Measurements from ENCODE around the gene ACAD9. TPM values are rescaled to one million over a fixed set of nuclear protein-coding genes. Genes with fewer than 3 reads are reported as not detected.
"Not testable (repeated sequence)": the region's sequence is repeated elsewhere in the genome, so short reads cannot be mapped to it uniquely, and the experiment has no call there.

The ACAD9 gene
- polyA plus RNA-seq, 6 donors from 2014 or later: 8.6 to 20.4 (median 17.0) TPM

DNA sequence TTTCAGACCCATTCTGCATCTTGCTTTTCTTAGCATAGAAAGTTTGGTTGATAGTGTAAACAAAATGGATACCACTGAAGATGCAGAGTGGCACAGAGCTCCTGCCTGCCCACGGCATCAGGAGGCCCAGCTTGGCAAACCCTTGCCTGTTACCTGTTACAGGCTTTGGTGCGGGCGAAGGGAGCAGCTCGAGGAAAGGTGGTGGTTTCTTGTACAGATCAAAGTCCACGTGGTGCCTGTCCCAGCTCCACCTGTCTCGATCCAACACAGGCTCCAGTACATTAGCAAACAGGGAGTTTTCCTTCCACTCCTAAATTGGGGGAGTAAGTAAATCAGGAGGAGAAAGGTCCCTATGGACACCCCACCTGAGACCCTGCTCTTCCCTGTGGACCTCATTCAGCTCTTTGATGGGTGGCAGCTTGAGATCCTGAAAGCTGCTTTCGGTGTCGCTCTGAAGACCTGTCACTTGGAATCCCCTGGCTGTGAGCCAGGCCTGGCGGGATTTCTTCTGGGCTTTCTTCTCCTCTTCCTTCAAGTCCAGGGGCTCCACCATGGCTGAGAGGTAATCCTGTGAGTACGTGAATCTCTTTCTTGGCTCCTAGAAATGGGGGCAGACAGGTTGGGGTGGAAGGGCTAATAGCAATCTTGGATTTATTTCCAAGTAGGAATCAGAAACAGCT lies 35.7 kb downstream of the ACAD9 start:
- peaks cover 10 to 16% of the 10 kb centered on the region in 2 donors for H3K36me3 Mint-ChIP-seq
- DNase-seq (no peak), ATAC-seq (ENCODE audit: low read depth in 2 of 2) (no peak)
- no peak overlapping the region for H3K4me3 Mint-ChIP-seq
- H3K9me3 Mint-ChIP-seq: peaks cover 0 to 12% (median 5%) of the 10 kb centered on the region in 7 donors
- H3K27ac Mint-ChIP-seq: peak overlapping the region in 2 of 6 donors; percentile 5 to 63
- peaks cover 6 to 12% (median 11%) of the 10 kb centered on the region in 3 donors for H3K4me1 Mint-ChIP-seq
- H3K27me3 Mint-ChIP-seq: no peaks in the 10 kb centered on the region

- peak in 1 of 2 donors; percentile 9 for ATAC-seq (ENCODE audit: low read depth in 2 of 2)
- H3K9me3 Mint-ChIP-seq: peaks cover 0 to 27% (median 12%) of the 10 kb centered on the region in 7 donors
- H3K27me3 Mint-ChIP-seq: no peaks in the 10 kb centered on the region
- H3K4me3 Mint-ChIP-seq: no peak overlapping the region
- no peak for DNase-seq
- H3K4me1 Mint-ChIP-seq: peaks cover 6 to 13% (median 12%) of the 10 kb centered on the region in 3 donors
- peaks cover 16 to 19% of the 10 kb centered on the region in 2 donors for H3K36me3 Mint-ChIP-seq
- H3K27ac Mint-ChIP-seq: peak overlapping the region in 5 of 6 donors; percentile 12 to 90 (median 85)
Observed at GRCh38 chr3:128917291-128917690, 37.9 kb downstream of the ACAD9 start.

GRCh38 chr3:128919988-128920387 lies 40.6 kb downstream of the ACAD9 start:
- H3K4me3 Mint-ChIP-seq: no peak overlapping the region
- peaks cover 16 to 20% of the 10 kb centered on the region in 2 donors for H3K36me3 Mint-ChIP-seq
- H3K27ac Mint-ChIP-seq: peak overlapping the region in 1 of 6 donors; percentile 21
- DNase-seq: no peak
- no peaks in the 10 kb centered on the region for H3K27me3 Mint-ChIP-seq
- peaks cover 0 to 46% (median 18%) of the 10 kb centered on the region in 7 donors for H3K9me3 Mint-ChIP-seq
- ATAC-seq (ENCODE audit: low read depth in 2 of 2): no peak
- peaks cover 10 to 29% (median 28%) of the 10 kb centered on the region in 3 donors for H3K4me1 Mint-ChIP-seq

DNA sequence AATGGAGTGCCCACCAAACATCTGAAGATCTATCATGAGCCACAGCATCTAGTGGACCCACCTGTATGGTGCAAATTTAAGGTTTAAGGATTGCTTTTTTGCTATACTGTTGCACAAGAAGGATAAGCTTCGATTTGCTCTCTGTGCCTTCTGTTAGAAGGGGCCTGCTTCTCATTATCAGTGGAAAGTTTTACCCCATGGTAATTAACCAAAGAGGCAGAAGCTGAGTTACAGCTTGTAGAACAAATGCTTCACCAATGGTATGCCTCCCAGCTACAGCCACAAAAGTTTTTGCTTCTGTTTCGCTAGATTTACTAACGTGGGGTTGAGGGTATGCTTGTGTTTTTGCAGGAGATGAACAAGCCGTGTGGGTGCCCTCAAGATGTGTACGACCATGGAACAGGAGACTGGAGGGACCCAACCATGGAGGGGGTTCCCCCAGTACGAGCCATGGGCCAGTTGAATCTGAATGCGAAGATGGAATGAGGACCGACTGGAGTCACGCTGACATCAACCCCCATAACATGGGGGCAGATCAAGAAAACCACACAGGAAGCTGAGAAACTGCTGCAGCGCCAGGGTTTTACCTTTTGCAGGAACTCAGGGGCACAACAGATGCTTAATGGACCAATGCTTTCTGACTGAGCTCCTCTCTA lies 43.5 kb downstream of the ACAD9 start:
- peak in 1 of 2 donors; percentile 60 for ATAC-seq (ENCODE audit: low read depth in 2 of 2)
- Mint-ChIP-seq H3K27me3 (peaks cover 0 to 8% (median 0%) of the 10 kb centered on the region in 3 donors), H3K27ac (peak overlapping the region in 2 of 6 donors; percentile 22 to 36), H3K4me3 (peak overlapping the region in 5 of 8 donors; percentile 23 to 85 (median 61)), H3K4me1 (peaks cover 4 to 20% (median 17%) of the 10 kb centered on the region in 3 donors), H3K36me3 (peaks cover 16 to 26% of the 10 kb centered on the region in 2 donors), H3K9me3 (peaks cover 3 to 50% (median 18%) of the 10 kb centered on the region in 7 donors)
- no peak for DNase-seq

GRCh38 chr3:128923576-128923975 lies 44.2 kb downstream of the ACAD9 start:
- Mint-ChIP-seq H3K4me3 (peak overlapping the region in 6 of 8 donors; percentile 3 to 85 (median 44)), H3K36me3 (peaks cover 13 to 26% of the 10 kb centered on the region in 2 donors), H3K27ac (peak overlapping the region in 2 of 6 donors; percentile 36 to 65), H3K9me3 (peaks cover 3 to 50% (median 18%) of the 10 kb centered on the region in 7 donors), H3K27me3 (peaks cover 0 to 8% (median 0%) of the 10 kb centered on the region in 3 donors), H3K4me1 (peaks cover 4 to 20% (median 17%) of the 10 kb centered on the region in 3 donors)
- DNase-seq: no peak
- no peak for ATAC-seq (ENCODE audit: low read depth in 2 of 2)

- H3K4me1 Mint-ChIP-seq: peaks cover 4 to 20% (median 17%) of the 10 kb centered on the region in 3 donors
Observed at GRCh38 chr3:128923986-128924385, 44.6 kb downstream of the ACAD9 start.

DNA sequence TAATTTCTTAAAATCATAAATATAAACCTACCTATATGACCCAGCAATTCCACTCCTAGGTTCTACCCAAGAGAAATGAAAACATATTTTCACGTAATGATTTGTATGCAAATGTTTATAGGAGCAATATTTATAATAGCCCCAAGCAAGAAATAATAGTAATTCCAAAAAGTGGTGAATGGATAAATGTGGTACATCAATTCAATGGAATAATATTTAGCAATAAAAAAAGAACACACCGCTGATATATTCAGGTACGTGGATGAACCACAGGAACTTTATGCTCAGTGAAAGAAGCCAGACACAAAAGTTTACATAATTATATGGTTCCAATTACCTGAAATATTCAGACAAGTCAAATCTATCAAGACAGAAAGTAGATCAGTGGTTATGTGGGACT lies 49.9 kb downstream of the ACAD9 start:
- DNase-seq (no peak), ATAC-seq (ENCODE audit: low read depth in 2 of 2) (no peak)
- Mint-ChIP-seq H3K36me3 (peaks cover 0 to 7% of the 10 kb centered on the region in 2 donors), H3K4me1 (peaks cover 0 to 5% (median 3%) of the 10 kb centered on the region in 3 donors), H3K4me3 (no peak overlapping the region), H3K9me3 (peaks cover 1 to 19% (median 9%) of the 10 kb centered on the region in 7 donors), H3K27me3 (peaks cover 0 to 17% (median 4%) of the 10 kb centered on the region in 3 donors), H3K27ac (no peak overlapping the region)

More at GRCh38 chr3:128923986-128924385, 44.6 kb downstream of the ACAD9 start:
- ATAC-seq (ENCODE audit: low read depth in 2 of 2); DNase-seq; H3K27me3 Mint-ChIP-seq; H3K4me3 Mint-ChIP-seq: not testable (repeated sequence)
- H3K36me3 Mint-ChIP-seq: peaks cover 10 to 24% of the 10 kb centered on the region in 2 donors
- H3K9me3 Mint-ChIP-seq: peaks cover 3 to 51% (median 18%) of the 10 kb centered on the region in 7 donors
- peak overlapping the region in 2 of 6 donors; percentile 36 to 65 for H3K27ac Mint-ChIP-seq

DNA sequence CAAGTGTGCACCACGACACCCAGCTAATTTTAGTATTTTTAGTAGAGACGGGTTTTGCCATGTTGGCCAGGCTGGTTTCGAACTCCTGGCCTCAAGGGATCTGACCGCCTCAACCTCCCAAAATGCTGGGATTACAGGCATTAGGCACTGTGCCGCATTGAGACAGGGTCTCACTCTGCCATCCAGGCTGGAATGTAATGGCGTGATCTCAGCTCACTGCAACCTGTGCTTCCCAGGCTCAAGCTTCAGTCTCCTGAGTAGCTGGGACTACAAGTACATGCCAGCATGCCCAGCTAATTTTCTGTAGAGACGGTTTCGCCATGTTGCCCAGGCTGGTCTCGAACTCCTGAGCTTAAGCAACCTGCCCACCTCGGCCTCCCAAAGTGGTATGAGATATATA lies 51.6 kb downstream of the ACAD9 start:
- peaks cover 0 to 17% (median 4%) of the 10 kb centered on the region in 3 donors for H3K27me3 Mint-ChIP-seq

GRCh38 chr3:128932516-128933212 lies 53.2 kb downstream of the ACAD9 start:
- ATAC-seq (ENCODE audit: low read depth in 2 of 2) (no peak), DNase-seq (no peak)
- Mint-ChIP-seq H3K27me3 (peaks cover 0 to 8% (median 4%) of the 10 kb centered on the region in 3 donors), H3K4me3 (no peak overlapping the region), H3K9me3 (peaks cover 0 to 10% (median 3%) of the 10 kb centered on the region in 7 donors), H3K36me3 (no peaks in the 10 kb centered on the region), H3K4me1 (no peaks in the 10 kb centered on the region), H3K27ac (no peak overlapping the region)

More for the DNA sequence above, 51.6 kb downstream of the ACAD9 start:
- Mint-ChIP-seq H3K36me3 (no peaks in the 10 kb centered on the region), H3K27ac (no peak overlapping the region), H3K4me1 (no peaks in the 10 kb centered on the region), H3K9me3 (peaks cover 0 to 11% (median 3%) of the 10 kb centered on the region in 7 donors), H3K4me3 (no peak overlapping the region)
- DNase-seq: no peak
- ATAC-seq (ENCODE audit: low read depth in 2 of 2): no peak

DNA sequence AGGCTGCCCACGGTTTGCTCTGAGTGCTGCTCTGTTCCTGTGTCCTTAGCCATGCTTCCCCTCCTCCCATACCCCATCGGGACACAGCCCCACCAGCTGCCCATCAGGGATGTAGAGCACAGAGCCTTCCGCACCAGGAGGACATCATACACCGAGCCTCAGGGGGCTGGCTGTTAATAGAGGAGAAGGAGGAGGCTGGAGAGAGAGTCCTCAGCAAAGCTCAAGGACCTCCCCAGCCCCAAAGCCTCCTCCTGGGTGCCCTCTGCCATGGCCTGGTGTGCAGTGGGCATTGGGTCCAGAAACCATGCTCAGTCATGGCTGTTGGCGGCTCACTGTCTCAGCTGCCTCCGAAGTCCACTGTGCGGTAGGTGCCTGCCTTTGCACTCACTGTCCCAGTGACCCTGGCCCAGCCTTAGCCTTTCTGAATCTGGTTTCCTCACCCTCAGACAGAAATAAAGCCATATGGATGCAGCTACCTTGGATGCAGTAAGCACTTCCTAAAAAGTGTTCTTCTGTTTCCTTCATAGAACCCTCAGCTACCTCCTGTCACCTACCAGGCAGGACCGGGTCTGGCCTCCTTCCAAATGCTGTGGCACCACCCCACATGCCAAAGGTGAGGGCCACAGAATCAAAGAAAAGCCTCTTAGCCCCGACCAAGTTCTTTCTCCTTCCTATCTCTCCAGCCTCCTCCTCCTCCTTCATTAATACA lies 53.9 kb downstream of the ACAD9 start:
- H3K27me3 Mint-ChIP-seq: peaks cover 0 to 8% (median 4%) of the 10 kb centered on the region in 3 donors
- peaks cover 0 to 10% (median 3%) of the 10 kb centered on the region in 7 donors for H3K9me3 Mint-ChIP-seq
- ATAC-seq (ENCODE audit: low read depth in 2 of 2): no peak
- no peak overlapping the region for H3K4me3 Mint-ChIP-seq
- H3K36me3 Mint-ChIP-seq: no peaks in the 10 kb centered on the region
- H3K4me1 Mint-ChIP-seq: no peaks in the 10 kb centered on the region
- H3K27ac Mint-ChIP-seq: peak overlapping the region in 3 of 6 donors; percentile 47 to 78 (median 60)
- DNase-seq: no peak

DNA sequence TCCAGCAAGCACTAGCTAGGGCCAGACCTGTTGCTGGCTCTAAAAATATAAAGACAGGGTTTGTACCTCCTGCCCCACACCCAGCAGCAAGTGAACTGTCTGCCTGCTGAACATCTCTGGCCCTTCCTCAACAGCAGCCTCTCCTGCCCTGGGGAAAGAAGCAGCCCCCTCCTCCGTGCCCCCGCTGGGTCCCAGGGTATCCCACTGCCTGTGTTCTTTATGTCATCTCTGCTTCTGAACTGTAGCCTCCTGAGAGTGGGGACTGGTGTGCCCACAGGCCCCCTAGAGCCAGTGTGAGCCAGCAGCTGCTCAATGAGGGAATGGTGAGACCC lies 54.5 kb downstream of the ACAD9 start:
- Mint-ChIP-seq H3K9me3 (peaks cover 0 to 10% (median 3%) of the 10 kb centered on the region in 7 donors), H3K4me1 (no peaks in the 10 kb centered on the region), H3K27ac (peak overlapping the region in 2 of 6 donors; percentile 47 to 78), H3K27me3 (peaks cover 0 to 8% (median 4%) of the 10 kb centered on the region in 3 donors), H3K4me3 (no peak overlapping the region), H3K36me3 (no peaks in the 10 kb centered on the region)
- no peak for DNase-seq
- no peak for ATAC-seq (ENCODE audit: low read depth in 2 of 2)

- Mint-ChIP-seq H3K4me1 (no peaks in the 10 kb centered on the region), H3K27ac (no peak overlapping the region), H3K27me3 (peaks cover 0 to 8% (median 5%) of the 10 kb centered on the region in 3 donors), H3K9me3 (no peaks in the 10 kb centered on the region), H3K4me3 (no peak overlapping the region), H3K36me3 (no peaks in the 10 kb centered on the region)
- no peak for DNase-seq
- ATAC-seq (ENCODE audit: low read depth in 2 of 2): no peak
Observed at GRCh38 chr3:128935922-128936321, 56.5 kb downstream of the ACAD9 start.

Data from naive B cell (primary cell).